Colonic mucosa (tissue), 4 donors: ENCODE measurements around the gene ERP27. TPM values are rescaled to one million over a fixed set of nuclear protein-coding genes. Genes with fewer than 3 reads are reported as not detected.

ENCODE experiments used
- DNase-seq: peaks from one replicate; pipeline ENCODE4 v3.0.0-alpha.2; 2020
- H3K27ac ChIP-seq: fragments of 200-600 bp; one replicate; pipeline ENCODE4 v1.8.0; 2021
- H3K27me3 ChIP-seq: fragments of 200-600 bp; one replicate; pipeline ENCODE4 v1.8.0; 2021
- H3K36me3 ChIP-seq: fragments of 200-600 bp; one replicate; pipeline ENCODE4 v1.8.0; 2021
- H3K4me1 ChIP-seq: fragments of 200-600 bp; one replicate; pipeline ENCODE4 v1.8.0; 2021; ENCODE audit warnings: mild to moderate bottlenecking
- H3K4me3 ChIP-seq: fragments of 200-600 bp; one replicate; pipeline ENCODE4 v1.8.0; 2021
- H3K9ac ChIP-seq, 2 donors: one replicate each; pipeline ENCODE4 v1.7.0; 2013; ENCODE audit warnings: control low read depth in 2 of 2, low read depth in 2 of 2, low read length in 2 of 2
- H3K9me3 ChIP-seq: fragments of 200-600 bp; one replicate; pipeline ENCODE4 v1.8.0; 2021
- intact Hi-C: fragments of 100-400 bp; cut with DNase I; formaldehyde crosslinking; loops from one replicate; pipeline ENCODE4 v1.14.1; 2022
- total RNA-seq, 2 donors: library from RNA; stranded (reverse); fragmentation: NEBNext Ultra II Directional in 1 of 2; extraction: Animal tissue kit (Norgen Biotek cat#: 25700) in 1 of 2; gene quantifications; one replicate each; pipeline ENCODE4 v1.2.1, GENCODE V29; 2021
- TF ChIP-seq, protein P1 (sequence below): fragments of 200-600 bp; IDR thresholded peaks from one replicate; pipeline ENCODE4 v1.8.0; 2022; ENCODE audit warnings: antibody characterized with exemption, mild to moderate bottlenecking
- donor health status: healthy.
- donor health status: DM: no; HTN: no; CAD: no.
- donor health status: DM: no; HTN: no; CAD: no.

ERP27 gene
- total RNA-seq, 2 donors from 2014 or later: 0.52 to 2.1 TPM

DNA sequence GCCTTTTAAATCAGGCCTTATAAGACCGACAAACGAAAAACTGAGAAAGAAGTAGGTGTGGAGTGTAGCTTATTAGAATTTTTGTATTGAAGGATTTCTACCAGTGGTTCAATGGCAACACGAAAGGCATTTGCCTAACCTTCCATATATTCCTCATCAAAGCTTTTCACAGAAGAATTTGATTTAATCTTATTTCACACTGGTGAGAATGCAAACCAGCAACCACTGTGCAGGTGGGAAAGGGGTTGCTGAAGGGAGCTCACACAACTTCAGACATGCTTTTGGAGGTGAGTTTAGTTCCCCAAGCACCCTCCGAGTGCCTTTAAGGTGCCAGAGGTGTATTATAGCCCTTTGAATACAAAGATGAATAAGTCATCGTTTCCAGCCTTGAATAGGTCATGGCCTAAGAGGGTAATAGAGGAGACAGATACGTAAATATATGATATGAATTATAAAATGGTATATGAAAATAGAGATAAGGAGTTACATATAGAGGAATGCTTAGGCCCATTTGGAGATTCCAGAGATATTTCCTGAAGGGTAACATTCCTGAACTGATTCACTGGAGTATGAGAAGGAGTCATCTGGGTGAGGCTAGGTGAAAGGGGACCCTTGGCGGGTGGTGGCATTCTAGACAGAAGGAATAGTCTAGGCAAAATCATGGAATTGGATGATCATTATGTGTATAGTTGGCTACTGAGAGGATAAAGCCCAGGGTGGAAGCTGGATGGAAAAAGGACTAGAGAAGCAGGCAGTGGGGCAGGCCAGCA is 6.4 kb downstream of the ERP27 start:
- H3K27ac ChIP-seq: no peak overlapping the region
- intact Hi-C loops: no loop called here

DNA sequence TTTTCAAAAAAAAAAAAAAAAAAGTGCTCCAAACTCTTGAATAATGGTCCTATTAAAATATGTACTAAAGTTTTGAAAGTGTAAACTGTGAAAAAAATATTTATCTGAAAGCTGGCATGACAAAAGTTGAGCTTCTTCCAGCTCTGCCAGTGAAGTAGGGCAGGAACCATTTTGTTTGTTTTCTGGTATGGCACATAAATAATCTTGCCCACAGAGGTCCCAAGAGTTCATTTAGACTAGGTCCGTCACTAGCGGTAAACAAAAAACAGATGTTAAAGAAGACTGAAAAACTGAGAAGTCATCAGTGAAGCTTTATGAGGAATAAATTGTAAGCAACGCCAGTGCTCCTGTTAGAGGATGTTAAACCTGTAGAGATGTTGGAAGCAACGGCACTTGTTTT is 7.0 kb downstream of the ERP27 start:
- H3K36me3 ChIP-seq: no peaks in the 10 kb centered on the region
- no peak overlapping the region for H3K27ac ChIP-seq
- H3K27me3 ChIP-seq: no peaks in the 10 kb centered on the region
- TF ChIP-seq, protein P1, sequence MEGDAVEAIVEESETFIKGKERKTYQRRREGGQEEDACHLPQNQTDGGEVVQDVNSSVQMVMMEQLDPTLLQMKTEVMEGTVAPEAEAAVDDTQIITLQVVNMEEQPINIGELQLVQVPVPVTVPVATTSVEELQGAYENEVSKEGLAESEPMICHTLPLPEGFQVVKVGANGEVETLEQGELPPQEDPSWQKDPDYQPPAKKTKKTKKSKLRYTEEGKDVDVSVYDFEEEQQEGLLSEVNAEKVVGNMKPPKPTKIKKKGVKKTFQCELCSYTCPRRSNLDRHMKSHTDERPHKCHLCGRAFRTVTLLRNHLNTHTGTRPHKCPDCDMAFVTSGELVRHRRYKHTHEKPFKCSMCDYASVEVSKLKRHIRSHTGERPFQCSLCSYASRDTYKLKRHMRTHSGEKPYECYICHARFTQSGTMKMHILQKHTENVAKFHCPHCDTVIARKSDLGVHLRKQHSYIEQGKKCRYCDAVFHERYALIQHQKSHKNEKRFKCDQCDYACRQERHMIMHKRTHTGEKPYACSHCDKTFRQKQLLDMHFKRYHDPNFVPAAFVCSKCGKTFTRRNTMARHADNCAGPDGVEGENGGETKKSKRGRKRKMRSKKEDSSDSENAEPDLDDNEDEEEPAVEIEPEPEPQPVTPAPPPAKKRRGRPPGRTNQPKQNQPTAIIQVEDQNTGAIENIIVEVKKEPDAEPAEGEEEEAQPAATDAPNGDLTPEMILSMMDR: no peak
- no peak overlapping the region for H3K9ac ChIP-seq
- DNase-seq: no peak
- no peaks in the 10 kb centered on the region for H3K4me1 ChIP-seq
- H3K9me3 ChIP-seq: no peaks in the 10 kb centered on the region
- intact Hi-C loops: no loop called here
- H3K4me3 ChIP-seq: no peak overlapping the region

More for the DNA sequence above, 6.4 kb downstream of the ERP27 start:
- no peak for DNase-seq
- Histone ChIP-seq H3K4me1 (no peaks in the 10 kb centered on the region), H3K9ac (no peak overlapping the region), H3K4me3 (no peak overlapping the region), H3K36me3 (no peaks in the 10 kb centered on the region), H3K27me3 (no peaks in the 10 kb centered on the region), H3K9me3 (no peaks in the 10 kb centered on the region)
- TF ChIP-seq, protein P1: no peak

DNA sequence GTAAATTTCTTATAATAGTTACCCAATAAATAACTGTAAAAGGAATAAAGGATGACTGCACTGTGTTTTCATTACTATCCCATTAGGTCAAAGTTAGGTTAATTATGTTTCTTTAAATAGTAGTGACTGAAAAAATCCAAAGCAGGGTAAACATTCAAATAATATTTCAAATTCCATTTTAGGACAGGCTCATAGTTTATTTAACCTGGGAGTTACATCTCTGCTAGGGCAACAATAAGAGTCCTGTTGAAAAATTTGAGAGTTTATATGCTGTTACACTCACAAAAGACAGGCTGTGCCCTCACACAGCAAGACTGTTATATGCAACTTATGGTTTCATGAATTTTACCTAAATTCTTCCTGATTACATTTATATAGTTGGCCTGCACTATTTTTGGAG is 8.0 kb downstream of the ERP27 start:
- no peaks in the 10 kb centered on the region for H3K4me1 ChIP-seq
- no peak overlapping the region for H3K9ac ChIP-seq
- H3K27me3 ChIP-seq: no peaks in the 10 kb centered on the region
- no peaks in the 10 kb centered on the region for H3K36me3 ChIP-seq
- no peaks in the 10 kb centered on the region for H3K9me3 ChIP-seq
- intact Hi-C loops: no loop called here
- DNase-seq: no peak
- TF ChIP-seq, protein P1: no peak
- no peak overlapping the region for H3K27ac ChIP-seq
- no peak overlapping the region for H3K4me3 ChIP-seq

DNA sequence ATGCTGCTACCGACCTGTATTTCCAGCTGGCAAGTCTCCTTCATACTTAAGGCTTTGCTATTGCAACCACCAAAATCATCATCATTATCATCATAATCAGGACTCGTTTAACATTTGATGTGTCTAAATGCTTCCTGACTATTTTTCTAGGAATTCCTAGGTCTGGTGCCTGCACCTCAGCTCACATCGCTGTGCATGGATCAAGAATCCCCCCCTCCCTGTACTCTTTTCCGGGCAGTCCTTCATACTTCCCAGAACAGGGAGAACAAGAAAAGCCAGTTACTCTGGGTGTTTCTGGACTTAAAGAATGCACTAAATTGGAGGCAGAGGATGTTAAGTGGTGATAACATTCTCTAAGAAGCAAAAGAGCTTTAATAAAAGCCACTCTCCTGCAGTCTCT is 9.4 kb downstream of the ERP27 start:
- intact Hi-C loops: no loop called here
- H3K4me3 ChIP-seq: no peak overlapping the region
- no peak overlapping the region for H3K27ac ChIP-seq
- no peaks in the 10 kb centered on the region for H3K9me3 ChIP-seq
- DNase-seq: peak; percentile 41
- H3K9ac ChIP-seq: no peak overlapping the region
- no peaks in the 10 kb centered on the region for H3K27me3 ChIP-seq
- no peaks in the 10 kb centered on the region for H3K36me3 ChIP-seq
- TF ChIP-seq, protein P1: no peak
- H3K4me1 ChIP-seq: no peaks in the 10 kb centered on the region

DNA sequence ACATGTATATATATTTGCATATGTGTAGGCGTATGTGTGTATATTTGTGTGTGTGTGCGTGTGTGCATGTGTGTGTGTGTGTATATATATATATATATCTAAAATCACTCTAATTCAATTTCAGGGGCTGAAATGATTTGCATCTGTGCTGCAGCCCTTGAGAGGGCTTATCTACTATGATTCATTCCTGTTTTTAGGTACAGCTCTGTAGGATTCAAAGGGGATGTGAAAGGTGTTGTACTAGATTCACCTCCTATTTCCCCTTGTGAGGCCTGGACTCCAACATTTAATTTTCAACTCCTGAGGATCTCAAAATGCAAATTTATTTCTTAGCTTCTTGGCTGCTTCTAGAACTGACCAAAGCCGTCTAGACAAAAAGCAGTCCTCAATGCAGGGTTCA is 11.1 kb downstream of the ERP27 start:
- Histone ChIP-seq H3K4me3 (no peak overlapping the region), H3K4me1 (no peaks in the 10 kb centered on the region), H3K9me3 (no peaks in the 10 kb centered on the region), H3K27ac (no peak overlapping the region), H3K36me3 (no peaks in the 10 kb centered on the region), H3K27me3 (no peaks in the 10 kb centered on the region), H3K9ac (no peak overlapping the region)
- intact Hi-C loops: no loop called here
- no peak for DNase-seq
- TF ChIP-seq, protein P1: no peak
